K562 (cell line): ENCODE data around the gene NUTM1. TPM values are rescaled to one million over a fixed set of nuclear protein-coding genes. Genes with fewer than 3 reads are reported as not detected.
A peak's percentile ranks its signal among the peaks of the same experiment; 100 is the strongest.

ENCODE experiments used
- ATAC-seq: fragments of 200-7000 bp; cut with Tn5 transposase; 3 replicates; pipeline ENCODE4 v1.9.1; 2020; ENCODE audit warnings: moderate library complexity
- BruUV-seq: library from RNA; stranded (reverse); fragments of 400-500 nt; replicated peaks from 2 replicates; lab custom pipeline; 2021; lab: Mats Ljungman, UMichigan
- CTCF ChIA-PET: fragments of 300-600 bp; formaldehyde crosslinking; extraction: SDS; loops from one replicate; lab custom pipeline; 2021; ENCODE audit warnings: low intra/inter-chr PET ratio; lab: Yijun Ruan, JAX
- POLR2A ChIA-PET: fragments of 300-600, 350-650 bp; sonication (Branson Sonifier 250); formaldehyde crosslinking; extraction: SDS; loops from one replicate; lab custom pipeline; 2021; ENCODE audit warnings: antibody characterized with exemption, inconsistent platforms; lab: Yijun Ruan, JAX
- DNase-seq, 4 experiments: peaks; one replicate each; pipeline versions ENCODE4 v3.0.0 to v3.0.0-alpha.2; 2011 to 2018; ENCODE audit warnings: low spot score in 3 of 4, mixed read lengths in 3 of 4; ENCODE audit errors: extremely low read depth in 1 of 4
- FAIRE-seq: peaks from 2 replicates; lab custom pipeline; 2011; peaks lifted over from hg19 to GRCh38; lab: Jason Lieb, UNC
- H2AFZ ChIP-seq: 2 replicates; pipeline ENCODE4 v1.6.0; 2011; ENCODE audit warnings: low read depth, low read length, control low read depth, inconsistent platforms
- H3K27ac ChIP-seq: fragments of 200-600 bp; 3 replicates; pipeline ENCODE4 v1.8.0; 2011; ENCODE audit warnings: low read depth, mild to moderate bottlenecking, control low read depth, inconsistent platforms, low read length, moderate library complexity, mixed read lengths; ENCODE audit errors: extremely low read depth
- H3K27me3 ChIP-seq, 2 experiments: fragments of 300-600 bp in 1 of 2; 2 replicates in 1 of 2; 3 replicates in 1 of 2; pipeline versions ENCODE4 v1.6.0 to v1.8.0; 2011; ENCODE audit warnings: inconsistent platforms in 2 of 2, low read length in 2 of 2, mild to moderate bottlenecking in 1 of 2, mixed read lengths in 1 of 2, moderate library complexity in 1 of 2; ENCODE audit not compliant: control insufficient read depth in 2 of 2, insufficient read depth in 2 of 2
- H3K36me3 ChIP-seq: fragments of 300-600 bp; 3 replicates; pipeline ENCODE4 v1.8.0; 2011; ENCODE audit warnings: mild to moderate bottlenecking, low read length, inconsistent platforms; ENCODE audit not compliant: control insufficient read depth, insufficient read depth
- H3K4me1 ChIP-seq, 2 experiments: fragments of 200-600 bp in 1 of 2; replicated peaks in 1 of 2; 2 replicates in 1 of 2; 3 replicates in 1 of 2; pipeline versions ENCODE4 v1.5.1 to v1.8.0; 2011; ENCODE audit warnings: inconsistent platforms in 2 of 2, low read length in 2 of 2, mild to moderate bottlenecking in 1 of 2, mixed read lengths in 1 of 2, moderate library complexity in 1 of 2; ENCODE audit not compliant: control insufficient read depth in 2 of 2, insufficient read depth in 2 of 2
- H3K4me2 ChIP-seq: 2 replicates; pipeline ENCODE4 v1.6.1; 2011; ENCODE audit warnings: low read length, control low read depth, inconsistent platforms, mixed read lengths; ENCODE audit not compliant: insufficient read depth
- H3K4me3 ChIP-seq: fragments of 200-600 bp; sonication (generic), shearing (Covaris generic); 2 replicates; pipeline ENCODE4 v1.5.1; 2016; ENCODE audit warnings: control low read depth, inconsistent platforms
- H3K79me2 ChIP-seq: fragments of 200-600 bp; 3 replicates; pipeline ENCODE4 v1.8.0; 2011; ENCODE audit warnings: low read length, inconsistent platforms; ENCODE audit not compliant: control insufficient read depth, insufficient read depth
- H3K9ac ChIP-seq, 2 experiments: 2 replicates each; pipeline versions ENCODE4 v1.6.0 to v1.6.1; 2011; ENCODE audit warnings: low read depth in 2 of 2, low read length in 2 of 2, control low read depth in 1 of 2, inconsistent platforms in 1 of 2, mild to moderate bottlenecking in 1 of 2, mixed read lengths in 1 of 2; ENCODE audit not compliant: insufficient read depth in 1 of 2
- H3K9me1 ChIP-seq: one replicate; pipeline ENCODE4 v1.6.0; 2011; ENCODE audit warnings: inconsistent platforms, mild to moderate bottlenecking, low read length, moderate library complexity; ENCODE audit not compliant: control insufficient read depth, insufficient read depth
- H3K9me3 ChIP-seq: replicated peaks from 2 replicates; pipeline ENCODE4 v1.5.1; 2011; ENCODE audit warnings: low read depth, low read length, inconsistent platforms; ENCODE audit not compliant: control insufficient read depth, insufficient read depth
- H4K20me1 ChIP-seq: replicated peaks from 2 replicates; pipeline ENCODE4 v1.6.1; 2011; ENCODE audit warnings: low read length, inconsistent platforms, mixed read lengths; ENCODE audit not compliant: control insufficient read depth, insufficient read depth
- HMGN3 ChIP-seq: IDR thresholded peaks from 2 replicates; pipeline ENCODE4 v1.6.1; 2011; ENCODE audit warnings: borderline replicate concordance, low read depth, mild to moderate bottlenecking, mixed read lengths, low read length; ENCODE audit not compliant: insufficient read length; ENCODE audit errors: extremely low read depth
- PRMT5 ChIP-seq: sonication (generic); formaldehyde crosslinking; IDR thresholded peaks from 2 replicates; pipeline ENCODE4 v1.5.0; 2020; ENCODE audit warnings: missing genetic modification reagents
- TCF3 ChIP-seq: sonication (generic); formaldehyde crosslinking; IDR thresholded peaks from 2 replicates; pipeline ENCODE4 v1.4.0; 2020; ENCODE audit warnings: mild to moderate bottlenecking, missing genetic modification reagents
- TCFL5 ChIP-seq: fragments of 250-450 bp; sonication (Bioruptor Pico); conservative IDR thresholded peaks from 2 replicates; pipeline ENCODE4 v1.6.1; 2021; ENCODE audit warnings: mild to moderate bottlenecking, moderate library complexity, matching md5 sums
- ZNF165 ChIP-seq: fragments of 250-450 bp; sonication (Bioruptor Pico); IDR thresholded peaks from 2 replicates; pipeline ENCODE4 v1.4.0; 2020; ENCODE audit warnings: borderline replicate concordance
- WGBS: fragments of 100-300 bp; shearing (Covaris generic); methylation state at CpG from one replicate; pipeline ENCODE4 v1.1.6; 2016; ENCODE audit warnings: low coverage, mixed read lengths; ENCODE audit not compliant: insufficient coverage; ENCODE audit errors: missing lambda C conversion rate; 5-methylcytosine and 5-hydroxymethylcytosine counted together
- in situ Hi-C: fragments of 300-500 bp; cut with MboI; formaldehyde crosslinking; loops from 4 replicates; pipeline ENCODE4 v1.15.0; 2018; ENCODE audit warnings: inconsistent platforms, mixed read lengths
- intact Hi-C: fragments of 100-400 bp; cut with micrococcal nuclease; formaldehyde crosslinking; loops from 2 replicates; pipeline ENCODE4 v1.14.2; 2022
- polyA plus RNA-seq, 8 experiments: library from polyadenylated mRNA; depleted of rRNA in 4 of 8; stranded (reverse) in 5 of 8; unstranded in 3 of 8; fragments of >200 nt; fragmentation: Nextera tagmentation in 2 of 8; fragmentation: Illumina TruSeq in 1 of 8; extraction: Ambion mirVana in 2 of 8; extraction: Trizol in 1 of 8; gene quantifications; 2 replicates each; pipeline versions ENCODE4 v1.2.1 to v1.2.3, GENCODE V29; 2011 to 2014; ENCODE audit warnings: inconsistent platforms in 1 of 8, missing spikeins in 1 of 8
- total RNA-seq, 7 experiments: library from RNA; depleted of rRNA in 6 of 7; stranded (reverse); fragments of >200 nt in 6 of 7; fragmentation: Illumina TruSeq in 2 of 7; extraction: Trizol in 2 of 7; gene quantifications; 2 replicates each; pipeline versions ENCODE4 v1.2.1 to v1.2.3, GENCODE V29; 2011 to 2021; ENCODE audit warnings: low replicate concordance in 1 of 7
- TF ChIP-seq, protein P1 (sequence below), 2 experiments: IDR thresholded peaks in 1 of 2; conservative IDR thresholded peaks in 1 of 2; 2 replicates each; pipeline ENCODE4 v1.6.1; 2016; ENCODE audit warnings: low read depth in 2 of 2, mild to moderate bottlenecking in 1 of 2, missing compliant biosample characterization in 1 of 2, missing genetic modification characterization in 1 of 2, moderate library complexity in 1 of 2
- TF ChIP-seq, protein P2 (sequence below), 2 experiments: fragments of 450-650 bp in 1 of 2; sonication (generic) in 1 of 2; formaldehyde crosslinking in 1 of 2; IDR thresholded peaks in 1 of 2; conservative IDR thresholded peaks in 1 of 2; 2 replicates each; pipeline versions ENCODE4 v1.6.1 to v1.8.1; 2016 to 2023; ENCODE audit warnings: mild to moderate bottlenecking in 2 of 2, moderate library complexity in 2 of 2, inconsistent platforms in 1 of 2, missing genetic modification reagents in 1 of 2

NUTM1 gene
- total and polyA plus RNA-seq, 9 of the 15 experiments (the other 6 are each of a cell fraction or from before 2014, with no cell fraction given), result 0.01 to 0.05 (median 0.04) TPM; not detected in 4

GRCh38 chr15:34339946-34340345, 3.2 kb upstream of the NUTM1 start:
- H3K4me2 ChIP-seq, result no peak overlapping the region
- peaks cover 4% of the 10 kb centered on the region for H3K9me3 ChIP-seq
- ChIA-PET CTCF (no interaction called here), POLR2A (interaction anchor here (0.7 to 3.5 kb wide), 3 partner anchors 11 to 18 kb away, joined by 3 to 27 read pairs (median 3); no protein-coding TSS in a partner anchor)
- in situ Hi-C loops, result no loop called here
- peaks cover 31% of the 10 kb centered on the region for H3K36me3 ChIP-seq
- FAIRE-seq (no peak), ATAC-seq (no peak), DNase-seq (no peak)
- no TSS peak for BruUV-seq
- H2AFZ ChIP-seq, result no peak overlapping the region
- peaks cover 25 to 28% of the 10 kb centered on the region in 2 experiments for H3K4me1 ChIP-seq
- no peak overlapping the region for H3K4me3 ChIP-seq
- intact Hi-C loops, result loop anchor here (5.0 kb wide), 1 partner anchor 98 kb away; no protein-coding TSS in a partner anchor
- H3K79me2 ChIP-seq, result peaks cover 30% of the 10 kb centered on the region
- H3K27me3 ChIP-seq, result no peaks in the 10 kb centered on the region
- WGBS, result 87% methylated on average over 3 of the region's 3 CpGs
- no peak for TF ChIP-seq ZNF165 (CRISPR knock-in tag)
- no peaks in the 10 kb centered on the region for H4K20me1 ChIP-seq
- no peak overlapping the region for H3K9ac ChIP-seq
- H3K9me1 ChIP-seq, result no peaks in the 10 kb centered on the region
- no peak overlapping the region for H3K27ac ChIP-seq

- FAIRE-seq, result peak; percentile 15
- TF ChIP-seq, protein P1, sequence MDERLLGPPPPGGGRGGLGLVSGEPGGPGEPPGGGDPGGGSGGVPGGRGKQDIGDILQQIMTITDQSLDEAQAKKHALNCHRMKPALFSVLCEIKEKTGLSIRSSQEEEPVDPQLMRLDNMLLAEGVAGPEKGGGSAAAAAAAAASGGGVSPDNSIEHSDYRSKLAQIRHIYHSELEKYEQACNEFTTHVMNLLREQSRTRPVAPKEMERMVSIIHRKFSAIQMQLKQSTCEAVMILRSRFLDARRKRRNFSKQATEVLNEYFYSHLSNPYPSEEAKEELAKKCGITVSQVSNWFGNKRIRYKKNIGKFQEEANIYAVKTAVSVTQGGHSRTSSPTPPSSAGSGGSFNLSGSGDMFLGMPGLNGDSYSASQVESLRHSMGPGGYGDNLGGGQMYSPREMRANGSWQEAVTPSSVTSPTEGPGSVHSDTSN (CRISPR knock-in tag; IDR thresholded peaks at IDR 0.05; ENCODE audit: low read depth), result no peak
- TF ChIP-seq, protein P1 (tag; conservative IDR thresholded peaks at IDR 0.05; ENCODE audit: low read depth), result 0 out of 2 replicates have a peak, but pooled peaks have one; percentile 6
- TF ChIP-seq TCF3 (CRISPR knock-in tag) (peak; percentile 28; the same call in 1 of the 2 replicates), HMGN3 (no peak), PRMT5 (CRISPR knock-in tag) (no peak), TCFL5 (CRISPR knock-in tag) (no peak)
- TF ChIP-seq, protein P2, sequence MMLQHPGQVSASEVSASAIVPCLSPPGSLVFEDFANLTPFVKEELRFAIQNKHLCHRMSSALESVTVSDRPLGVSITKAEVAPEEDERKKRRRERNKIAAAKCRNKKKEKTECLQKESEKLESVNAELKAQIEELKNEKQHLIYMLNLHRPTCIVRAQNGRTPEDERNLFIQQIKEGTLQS (IDR thresholded peaks at IDR 0.05), result peak; percentile 42; the same call in 1 of the 2 replicates
- TF ChIP-seq, protein P2 (CRISPR knock-in tag; conservative IDR thresholded peaks at IDR 0.05), result no peak
Observed at GRCh38 chr15:34341381-34342212, 1.5 kb upstream of the NUTM1 start.

More at GRCh38 chr15:34341381-34342212, 1.5 kb upstream of the NUTM1 start:
- intact Hi-C loops (no loop called here), in situ Hi-C loops (no loop called here)
- peak overlapping the region; percentile 97; the same call in 2 of the 3 replicates for H3K27ac ChIP-seq
- ChIA-PET CTCF (no interaction called here), POLR2A (interaction anchor here (0.6 to 0.9 kb wide), 2 partner anchors 13 kb away, joined by 3 to 4 read pairs; no protein-coding TSS in a partner anchor)
- peaks cover 14 to 20% of the 10 kb centered on the region in 2 experiments for H3K4me1 ChIP-seq
- peak overlapping the region; percentile 98 for H3K4me2 ChIP-seq
- no peaks in the 10 kb centered on the region for H4K20me1 ChIP-seq
- no peaks in the 10 kb centered on the region for H3K27me3 ChIP-seq
- H3K79me2 ChIP-seq, result peaks cover 30% of the 10 kb centered on the region
- no peak for ATAC-seq
- TSS peak; percentile 70 for BruUV-seq
- peaks cover 31% of the 10 kb centered on the region for H3K36me3 ChIP-seq
- H3K4me3 ChIP-seq, result peak overlapping the region; percentile 77
- peaks cover 4% of the 10 kb centered on the region for H3K9me3 ChIP-seq
- peak overlapping the region; percentile 94 to 96; a peak in 3 of 4 replicates for H3K9ac ChIP-seq
- no peak overlapping the region for H2AFZ ChIP-seq
- no peaks in the 10 kb centered on the region for H3K9me1 ChIP-seq
- whole genome bisulfite sequencing, result 41% methylated on average over 15 of the region's 15 CpGs
- DNase-seq, result peak in 2 of 4 experiments; percentile 2 to 38
